Measurements from ENCODE around the gene NAA38. TPM values are rescaled to one million over a fixed set of nuclear protein-coding genes. Genes with fewer than 3 reads are reported as not detected.

The NAA38 gene
- total RNA-seq, 6 experiments from 2014 or later: 27.2 to 43.0 (median 30.8) TPM

- peak overlapping the region in 2 of 3 donors; percentile 70 to 73 for H3K4me3 ChIP-seq
- H3K4me1 ChIP-seq: peaks cover 0 to 50% (median 5%) of the 10 kb centered on the region in 4 donors
- intact Hi-C loops (cut with DNase I): no loop called here
- ATAC-seq (no peak), DNase-seq (no peak)
- H3K36me3 ChIP-seq: no peaks in the 10 kb centered on the region
- no peaks in the 10 kb centered on the region for H3K9me3 ChIP-seq
- peak overlapping the region; percentile 97 to 99 (median 97) for H3K27ac ChIP-seq
- TF ChIP-seq POLR2A (IDR thresholded peaks at IDR 0.05): no peak
- TF ChIP-seq CTCF (IDR thresholded peaks at IDR 0.05): no peak
- 3% methylated on average over 8 of the region's 8 CpGs for WGBS (ENCODE audit: insufficient coverage, low coverage, low lambda C conversion rate, missing lambda C conversion rate)
- H3K27me3 ChIP-seq: no peaks in the 10 kb centered on the region
These were observed 19.8 kb downstream of the NAA38 start for GRCh38 chr17:7837408-7838088.

GRCh38 chr17:7836596-7837407, 20.6 kb downstream of the NAA38 start:
- peak; percentile 94 to 99 (median 98) for DNase-seq
- 2% methylated on average over 13 of the region's 19 CpGs for WGBS (ENCODE audit: insufficient coverage, low coverage, low lambda C conversion rate, missing lambda C conversion rate)
- Histone ChIP-seq H3K36me3 (no peaks in the 10 kb centered on the region), H3K4me1 (peaks cover 0 to 50% (median 5%) of the 10 kb centered on the region in 4 donors), H3K4me3 (peak overlapping the region; percentile 68 to 73 (median 70)), H3K9me3 (no peaks in the 10 kb centered on the region), H3K27me3 (no peaks in the 10 kb centered on the region), H3K27ac (peak overlapping the region; percentile 97 to 99 (median 97))
- ATAC-seq: peak; percentile 45 to 64 (median 54)
- intact Hi-C loops (cut with DNase I): no loop called here
- TF ChIP-seq POLR2A (IDR thresholded peaks at IDR 0.05): no peak
- no peak for TF ChIP-seq CTCF (IDR thresholded peaks at IDR 0.05)

- TF ChIP-seq POLR2A (IDR thresholded peaks at IDR 0.05) (peak; percentile 78), CTCF (IDR thresholded peaks at IDR 0.05) (peak in 1 of 4 donors; percentile 4)
- Histone ChIP-seq H3K27me3 (no peaks in the 10 kb centered on the region), H3K27ac (peak overlapping the region; percentile 97 to 99 (median 97)), H3K4me1 (peaks cover 0 to 47% (median 3%) of the 10 kb centered on the region in 4 donors), H3K9me3 (no peaks in the 10 kb centered on the region), H3K36me3 (no peaks in the 10 kb centered on the region), H3K4me3 (peak overlapping the region; percentile 68 to 73 (median 70))
- 0% methylated on average over 19 of the region's 61 CpGs for WGBS (ENCODE audit: insufficient coverage, low coverage, low lambda C conversion rate, missing lambda C conversion rate)
- ATAC-seq: peak; percentile 31 to 61 (median 52)
- peak; percentile 76 to 91 (median 88) for DNase-seq
- intact Hi-C loops (cut with DNase I): no loop called here
These were observed 21.4 kb downstream of the NAA38 start for GRCh38 chr17:7835814-7836595.

Measured in right lobe of liver (tissue), 6 donors.